Measurements from ENCODE around the gene LEKR1. TPM values are rescaled to one million over a fixed set of nuclear protein-coding genes. Genes with fewer than 3 reads are reported as not detected.

The LEKR1 gene
- total RNA-seq, 2 experiments from 2014 or later = 0.16 TPM; not detected in 1

- intact Hi-C loops (cut with micrococcal nuclease; ENCODE audit: unreplicated experiment) = no loop called here
- no peaks in the 10 kb centered on the region for H3K9me2 ChIP-seq (ENCODE audit: insufficient read depth, low read length)
- ChIA-PET CTCF (ENCODE audit: unreplicated experiment) (no interaction called here), POLR2A (interaction anchor here (0.7 kb wide), 1 partner anchor 703 kb away, joined by 3 read pairs; no protein-coding TSS in a partner anchor)
- no peaks in the 10 kb centered on the region for H3K79me2 ChIP-seq (ENCODE audit: insufficient read depth, low read depth, low read length)
- no peak for DNase-seq (ENCODE audit: low spot score)
- H3K4me2 ChIP-seq (ENCODE audit: low read length) = no peak overlapping the region
- H3K4me3 ChIP-seq (ENCODE audit: low read depth, low read length, poor library complexity, severe bottlenecking) = no peak overlapping the region
- no peak overlapping the region for H3K27ac ChIP-seq (ENCODE audit: low read depth, low read length, poor library complexity, severe bottlenecking)
- no peaks in the 10 kb centered on the region for H3K36me3 ChIP-seq (ENCODE audit: insufficient read depth, low read length)
- no peaks in the 10 kb centered on the region for H4K20me1 ChIP-seq (ENCODE audit: insufficient read depth, low read length)
- no peaks in the 10 kb centered on the region for H3K9me3 ChIP-seq (ENCODE audit: low read length)
- TF ChIP-seq CTCF (conservative IDR thresholded peaks at IDR 0.05; ENCODE audit: low read length) (no peak), EZH2phosphoT487 (IDR thresholded peaks at IDR 0.05; ENCODE audit: borderline replicate concordance, low read depth, low read length) (no peak)
- no peaks in the 10 kb centered on the region for H3K4me1 ChIP-seq (ENCODE audit: insufficient read depth, low read length, poor library complexity, severe bottlenecking)
- no peak overlapping the region for H2AFZ ChIP-seq (ENCODE audit: low read length)
- no TSS peak for BruUV-seq (replicated peaks)
Observed at GRCh38 chr3:156920399-156920798, 94.2 kb downstream of the LEKR1 start.

- Histone ChIP-seq H3K9me3 (ENCODE audit: low read length) (no peaks in the 10 kb centered on the region), H3K4me1 (ENCODE audit: insufficient read depth, low read length, poor library complexity, severe bottlenecking) (no peaks in the 10 kb centered on the region), H3K79me2 (ENCODE audit: insufficient read depth, low read depth, low read length) (no peaks in the 10 kb centered on the region), H3K9me2 (ENCODE audit: insufficient read depth, low read length) (no peaks in the 10 kb centered on the region), H4K20me1 (ENCODE audit: insufficient read depth, low read length) (no peaks in the 10 kb centered on the region), H3K36me3 (ENCODE audit: insufficient read depth, low read length) (no peaks in the 10 kb centered on the region), H3K4me2 (ENCODE audit: low read length) (no peak overlapping the region), H3K4me3 (ENCODE audit: low read depth, low read length, poor library complexity, severe bottlenecking) (no peak overlapping the region), H3K27ac (ENCODE audit: low read depth, low read length, poor library complexity, severe bottlenecking) (no peak overlapping the region), H2AFZ (ENCODE audit: low read length) (no peak overlapping the region)
- intact Hi-C loops (cut with micrococcal nuclease; ENCODE audit: unreplicated experiment) = no loop called here
- POLR2A ChIA-PET = interaction anchor here (0.7 kb wide), 1 partner anchor 52 kb away, joined by 3 read pairs; no protein-coding TSS in a partner anchor
- TF ChIP-seq CTCF (conservative IDR thresholded peaks at IDR 0.05; ENCODE audit: low read length) (no peak), EZH2phosphoT487 (IDR thresholded peaks at IDR 0.05; ENCODE audit: borderline replicate concordance, low read depth, low read length) (no peak)
- BruUV-seq (replicated peaks) = no TSS peak
- DNase-seq (ENCODE audit: low spot score) = no peak
- CTCF ChIA-PET (ENCODE audit: unreplicated experiment) = no interaction called here
Observed at GRCh38 chr3:156923349-156923748, 97.2 kb downstream of the LEKR1 start.

- ChIA-PET POLR2A (no interaction called here), CTCF (ENCODE audit: unreplicated experiment) (no interaction called here)
- Histone ChIP-seq H3K4me3 (ENCODE audit: low read depth, low read length, poor library complexity, severe bottlenecking) (no peak overlapping the region), H3K9me3 (ENCODE audit: low read length) (no peaks in the 10 kb centered on the region), H3K9me2 (ENCODE audit: insufficient read depth, low read length) (no peaks in the 10 kb centered on the region), H3K79me2 (ENCODE audit: insufficient read depth, low read depth, low read length) (no peaks in the 10 kb centered on the region), H3K27ac (ENCODE audit: low read depth, low read length, poor library complexity, severe bottlenecking) (no peak overlapping the region), H3K4me2 (ENCODE audit: low read length) (no peak overlapping the region), H4K20me1 (ENCODE audit: insufficient read depth, low read length) (no peaks in the 10 kb centered on the region), H2AFZ (ENCODE audit: low read length) (no peak overlapping the region), H3K4me1 (ENCODE audit: insufficient read depth, low read length, poor library complexity, severe bottlenecking) (no peaks in the 10 kb centered on the region), H3K36me3 (ENCODE audit: insufficient read depth, low read length) (no peaks in the 10 kb centered on the region)
- intact Hi-C loops (cut with micrococcal nuclease; ENCODE audit: unreplicated experiment) = no loop called here
- DNase-seq (ENCODE audit: low spot score) = no peak
- no TSS peak for BruUV-seq (replicated peaks)
- TF ChIP-seq EZH2phosphoT487 (IDR thresholded peaks at IDR 0.05; ENCODE audit: borderline replicate concordance, low read depth, low read length) (no peak), CTCF (conservative IDR thresholded peaks at IDR 0.05; ENCODE audit: low read length) (no peak)
Observed at GRCh38 chr3:156938724-156939123, 112.6 kb downstream of the LEKR1 start.

All from OCI-LY7 (cell line).